Measurements from ENCODE around the gene ARID4B. TPM values are rescaled to one million over a fixed set of nuclear protein-coding genes. Genes with fewer than 3 reads are reported as not detected.

ARID4B gene
- total RNA-seq, 1 experiment from 2014 or later: 34.0 TPM

- H3K4me1 ChIP-seq (ENCODE audit: insufficient read depth, low read length): no peaks in the 10 kb centered on the region; the same call in 1 of the 2 replicates
- H3K27me3 ChIP-seq (ENCODE audit: insufficient read depth, low read length): no peaks in the 10 kb centered on the region
- H2BK15ac ChIP-seq (ENCODE audit: low read depth, low read length): no peak overlapping the region
- no peak overlapping the region for H3K4me2 ChIP-seq (ENCODE audit: insufficient read depth, insufficient read length, low read length)
- H2AFZ ChIP-seq (ENCODE audit: low read length): no peak overlapping the region
- H3K9me3 ChIP-seq (ENCODE audit: control insufficient read depth, low read depth, low read length): no peaks in the 10 kb centered on the region
- H2AK5ac ChIP-seq (ENCODE audit: insufficient read length, low read length): no peak overlapping the region
- H2BK12ac ChIP-seq (ENCODE audit: insufficient read length, low read depth, low read length): no peak overlapping the region
- no peak overlapping the region for H2BK5ac ChIP-seq (ENCODE audit: insufficient read length, low read length)
- Mint-ChIP-seq H3K27me3 (ENCODE audit: low read depth) (no peaks in the 10 kb centered on the region), H3K9me3 (peaks cover 10 to 17% of the 10 kb centered on the region in 2 experiments), H3K4me1 (peaks cover 14 to 21% of the 10 kb centered on the region in 2 experiments), H3K36me3 (ENCODE audit: insufficient read depth in 1 of 3, low read depth in 3 of 3) (peaks cover 10 to 23% (median 15%) of the 10 kb centered on the region in 3 experiments), H3K27ac (no peak overlapping the region), H3K4me3 (no peak overlapping the region)
- H3K9ac ChIP-seq (ENCODE audit: extremely low read depth, insufficient read length, low read length): no peak overlapping the region
- no peak overlapping the region for H2BK120ac ChIP-seq (ENCODE audit: low read depth, low read length, poor library complexity, severe bottlenecking)
- H3K18ac ChIP-seq (ENCODE audit: insufficient read length, low read depth, low read length): no peak overlapping the region
- no peak overlapping the region for H3K23ac ChIP-seq (ENCODE audit: insufficient read length, low read depth, low read length)
- H3K56ac ChIP-seq (ENCODE audit: insufficient read length, low read depth, low read length): no peak overlapping the region
- H4K91ac ChIP-seq (ENCODE audit: insufficient read length, low read depth, low read length): no peak overlapping the region
- H3K27ac ChIP-seq (ENCODE audit: insufficient read length, low read depth, low read length): no peak overlapping the region
- no peak overlapping the region for H2BK20ac ChIP-seq (ENCODE audit: low read depth, low read length, poor library complexity, severe bottlenecking)
- no peaks in the 10 kb centered on the region for H3K23me2 ChIP-seq (ENCODE audit: insufficient read length, low read depth, low read length, poor library complexity, severe bottlenecking)
- no peak overlapping the region for H3K14ac ChIP-seq (ENCODE audit: insufficient read depth, low read length)
- no peak for DNase-seq
- no peak for TF ChIP-seq CTCF (conservative IDR thresholded peaks at IDR 0.05)
- no peaks in the 10 kb centered on the region for H3K79me1 ChIP-seq (ENCODE audit: insufficient read depth, low read depth, low read length, poor library complexity, severe bottlenecking)
- H4K5ac ChIP-seq (ENCODE audit: insufficient read length, low read depth, low read length): no peak overlapping the region
- no peaks in the 10 kb centered on the region for H4K20me1 ChIP-seq (ENCODE audit: control insufficient read depth, insufficient read depth, insufficient read length)
- WGBS (ENCODE audit: extremely low coverage, insufficient read length, low lambda C conversion rate): no CpG with 5 or more reads among the region's 1 CpG
- H3K4ac ChIP-seq (ENCODE audit: low read depth, low read length): no peak overlapping the region
- H3K79me2 ChIP-seq (ENCODE audit: insufficient read depth, low read length): peaks cover 30% of the 10 kb centered on the region; the same call in 1 of the 2 replicates
- H4K8ac ChIP-seq (replicated peaks; ENCODE audit: insufficient read length, low read depth, low read length): no peak overlapping the region
- no peak overlapping the region for H3T11ph ChIP-seq (ENCODE audit: low read length)
These were observed 31.2 kb downstream of the ARID4B start for GRCh38 chr1:235296729-235297128.

Measured in H9 (cell line).